Measurements from ENCODE around the gene EXOC3. TPM values are rescaled to one million over a fixed set of nuclear protein-coding genes. Genes with fewer than 3 reads are reported as not detected.

The EXOC3 gene
- total RNA-seq, 1 experiment from 2014 or later = 55.0 TPM

DNA sequence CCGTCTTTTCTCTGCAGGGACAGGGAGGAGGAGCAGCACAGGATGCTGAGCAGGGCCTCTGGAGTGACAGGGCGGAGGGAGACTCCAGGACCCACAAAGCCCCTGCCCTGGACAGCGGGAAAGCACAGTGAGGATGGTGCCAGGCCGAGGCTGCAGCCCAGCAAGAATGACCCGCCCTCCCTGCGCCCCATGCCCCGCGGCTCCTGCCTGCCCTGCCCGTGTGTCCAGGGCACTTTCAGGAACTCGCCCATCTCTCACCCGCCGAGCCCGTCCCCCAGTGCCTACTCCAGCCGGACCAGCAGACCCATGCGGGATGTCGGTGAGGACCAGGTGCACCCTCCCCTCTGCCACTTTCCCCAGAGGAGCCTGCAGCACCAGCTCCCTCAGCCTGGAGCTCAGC, 9.1 kb upstream of the EXOC3 start:
- Histone ChIP-seq H3K27ac (ENCODE audit: low read length) (no peak overlapping the region), H3K4me3 (ENCODE audit: low read depth in 2 of 2, low read length in 2 of 2) (no peak overlapping the region), H3K9me3 (ENCODE audit: control insufficient read depth, insufficient read depth, low read depth, low read length) (no peaks in the 10 kb centered on the region), H3K36me3 (ENCODE audit: control insufficient read depth, insufficient read depth, low read length) (no peaks in the 10 kb centered on the region), H3K27me3 (ENCODE audit: control insufficient read depth, insufficient read depth, low read length) (no peaks in the 10 kb centered on the region), H3K4me1 (ENCODE audit: control insufficient read depth, insufficient read depth, low read length) (no peaks in the 10 kb centered on the region)
- ATAC-seq (no peak), DNase-seq (ENCODE audit: low read depth, low spot score) (no peak)
- TF ChIP-seq CTCF (IDR thresholded peaks at IDR 0.05) (no peak), POLR2AphosphoS5 (IDR thresholded peaks at IDR 0.05; ENCODE audit: low read depth, low read length) (no peak), REST (IDR thresholded peaks at IDR 0.05; ENCODE audit: insufficient read depth in 1 of 2, low read depth in 2 of 2, low read length in 1 of 2) (no peak)
- POLR2A ChIA-PET = no interaction called here
- intact Hi-C loops (cut with micrococcal nuclease; ENCODE audit: unreplicated experiment) = loop anchor here (5.0 kb wide), 1 partner anchor 117 kb away; no protein-coding TSS in a partner anchor
- CTCF ChIA-PET = no interaction called here
- in situ Hi-C loops (cut with HindIII; ENCODE audit: low pct_unique_long_range_greater_than_20kb, low sequenced_read_pairs) = no loop called here
- BruUV-seq (replicated peaks) = no TSS peak

DNA sequence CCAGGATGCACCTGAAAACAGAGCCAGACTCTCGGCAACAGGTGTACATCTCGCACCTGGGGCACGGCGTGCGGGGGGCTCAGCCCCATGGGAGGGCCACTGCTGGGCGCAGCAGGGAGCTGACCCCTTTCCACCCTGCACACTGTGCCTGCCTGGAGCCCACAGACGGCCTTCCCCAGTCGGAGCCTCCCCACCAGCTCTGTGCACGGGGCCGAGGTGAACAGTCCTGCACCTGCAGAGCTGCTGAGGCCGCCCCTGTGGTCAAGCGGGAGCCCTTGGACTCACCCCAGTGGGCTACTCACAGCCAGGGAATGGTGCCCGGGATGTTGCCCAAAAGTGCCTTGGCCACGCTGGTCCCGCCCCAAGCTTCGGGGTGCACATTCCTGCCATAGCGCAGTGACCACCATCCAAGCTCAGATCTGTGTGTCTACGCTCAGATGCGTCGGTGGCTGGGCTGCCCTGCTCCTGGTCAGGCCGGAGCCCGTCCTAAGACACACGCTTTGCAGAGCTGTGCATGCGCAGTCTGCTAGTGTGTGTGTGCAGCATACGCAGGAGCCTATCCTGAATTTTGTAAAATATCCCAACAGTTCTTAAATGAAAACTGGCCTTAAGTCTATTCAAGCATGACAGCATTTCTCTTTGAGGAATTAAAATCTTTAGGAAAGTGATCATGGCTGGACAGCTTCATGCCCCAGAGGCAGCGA, 8.4 kb upstream of the EXOC3 start:
- no peak for ATAC-seq
- no peak for TF ChIP-seq REST (IDR thresholded peaks at IDR 0.05; ENCODE audit: insufficient read depth in 1 of 2, low read depth in 2 of 2, low read length in 1 of 2)
- TF ChIP-seq TCF7L2 (IDR thresholded peaks at IDR 0.05; ENCODE audit: low read depth, low read length) = no peak
- TF ChIP-seq SIN3A (IDR thresholded peaks at IDR 0.05; ENCODE audit: borderline replicate concordance, insufficient read depth, low read depth, low read length) = no peak
- no peak for TF ChIP-seq POLR2AphosphoS5 (IDR thresholded peaks at IDR 0.05; ENCODE audit: low read depth, low read length)
- TF ChIP-seq CTCF (IDR thresholded peaks at IDR 0.05) = no peak
- Histone ChIP-seq H3K27me3 (ENCODE audit: control insufficient read depth, insufficient read depth, low read length) (no peaks in the 10 kb centered on the region), H3K9me3 (ENCODE audit: control insufficient read depth, insufficient read depth, low read depth, low read length) (no peaks in the 10 kb centered on the region), H3K27ac (ENCODE audit: low read length) (no peak overlapping the region), H3K36me3 (ENCODE audit: control insufficient read depth, insufficient read depth, low read length) (no peaks in the 10 kb centered on the region), H3K4me3 (ENCODE audit: low read depth in 2 of 2, low read length in 2 of 2) (no peak overlapping the region), H3K4me1 (ENCODE audit: control insufficient read depth, insufficient read depth, low read length) (no peaks in the 10 kb centered on the region)
- BruUV-seq (replicated peaks) = no TSS peak
- ChIA-PET POLR2A (no interaction called here), CTCF (no interaction called here)
- in situ Hi-C loops (cut with HindIII; ENCODE audit: low pct_unique_long_range_greater_than_20kb, low sequenced_read_pairs) = no loop called here
- DNase-seq (ENCODE audit: low read depth, low spot score) = no peak
- intact Hi-C loops (cut with micrococcal nuclease; ENCODE audit: unreplicated experiment) = loop anchor here (5.0 kb wide), 1 partner anchor 117 kb away; no protein-coding TSS in a partner anchor
